Activated T-cell treated with anti-CD3 and anti-CD28 coated beads, Interleukin-2, amount 50 U/mL, for 48 hours (primary cell): ENCODE data around the gene SMG5.
A peak's percentile ranks its signal among the peaks of the same experiment; 100 is the strongest.
"Not testable (repeated sequence)": the region's sequence is repeated elsewhere in the genome, so short reads cannot be mapped to it uniquely, and the experiment has no call there.

ENCODE experiments used
- DNase-seq, 2 experiments: peaks; one replicate each; pipeline ENCODE4 v3.0.0-alpha.2; 2020

Gene SMG5

DNA sequence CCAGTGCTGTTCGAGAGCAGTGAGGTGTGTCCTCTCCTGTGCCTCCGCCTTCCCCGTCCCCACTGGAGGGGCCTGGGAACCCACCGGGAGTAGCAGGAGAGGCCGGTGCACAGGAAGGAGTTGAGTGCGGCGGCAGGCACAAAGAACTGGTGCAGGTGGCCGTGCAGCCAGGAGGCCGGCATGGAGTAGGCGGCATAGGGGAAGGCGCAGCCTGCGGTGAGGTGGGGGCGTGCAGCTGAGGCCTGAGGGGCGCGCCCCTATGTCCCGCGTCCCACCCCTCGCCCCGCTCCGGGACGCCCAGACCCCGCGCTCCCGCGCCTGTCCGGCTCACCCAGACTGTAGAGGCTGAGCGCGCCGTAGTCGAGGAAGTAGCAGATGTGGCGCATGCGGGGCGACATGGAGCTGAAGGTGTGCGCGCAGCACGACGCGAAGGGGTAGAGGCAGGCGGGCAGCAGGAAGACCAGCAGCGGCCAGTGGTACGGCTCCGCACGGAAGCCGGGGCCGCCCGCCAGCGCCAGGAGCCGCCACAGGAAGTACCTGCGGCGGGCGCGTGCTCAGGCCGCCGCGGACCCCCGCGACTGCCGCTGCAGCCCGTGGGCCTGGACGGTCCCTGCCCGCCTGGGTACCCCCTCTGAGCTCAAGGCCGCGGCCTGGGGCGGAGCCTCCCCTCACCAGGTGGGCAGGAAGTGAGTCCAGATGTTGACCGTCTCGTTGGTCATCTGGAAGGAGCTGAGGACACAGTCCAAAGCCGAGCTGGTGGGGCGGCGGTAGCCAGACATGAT lies 37.0 kb downstream of the SMG5 start:
- DNase-seq, result peak; percentile 52 to 64

DNA sequence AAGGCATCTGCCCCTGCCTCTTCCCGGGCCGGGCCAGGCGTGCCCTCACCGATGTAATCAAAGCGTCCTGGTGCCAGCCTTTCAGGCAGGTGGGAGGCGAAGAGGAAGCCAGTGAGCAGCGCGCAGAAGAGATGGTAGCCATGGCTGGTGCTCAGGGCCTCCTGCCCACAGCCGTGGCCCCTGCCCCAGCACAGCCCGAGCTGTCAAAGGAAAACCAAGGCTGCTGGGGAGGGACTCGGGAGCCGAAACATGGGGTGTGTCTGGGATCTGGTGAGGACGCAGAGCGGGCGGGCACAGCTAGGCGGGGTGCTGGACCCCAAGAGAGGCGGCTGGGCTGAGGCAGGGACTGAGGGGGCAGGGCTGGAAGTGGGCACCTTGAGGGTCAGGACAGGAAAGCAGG lies 37.9 kb downstream of the SMG5 start:
- no peak for DNase-seq

GRCh38 chr1:156244126-156244525 lies 38.5 kb downstream of the SMG5 start:
- no peak for DNase-seq

DNA sequence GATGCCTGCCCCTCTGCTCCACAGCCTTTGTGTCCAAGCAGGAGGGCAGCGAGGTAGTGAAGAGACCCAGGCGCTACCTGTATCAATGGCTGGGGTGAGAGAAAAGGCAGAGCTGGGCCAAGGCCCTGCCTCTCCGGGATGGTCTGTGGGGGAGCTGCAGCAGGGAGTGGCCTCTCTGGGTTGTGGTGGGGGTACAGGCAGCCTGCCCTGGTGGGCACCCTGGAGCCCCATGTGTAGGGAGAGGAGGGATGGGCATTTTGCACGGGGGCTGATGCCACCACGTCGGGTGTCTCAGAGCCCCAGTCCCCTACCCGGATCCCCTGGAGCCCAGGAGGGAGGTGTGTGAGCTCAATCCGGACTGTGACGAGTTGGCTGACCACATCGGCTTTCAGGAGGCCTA lies 39.9 kb downstream of the SMG5 start:
- DNase-seq, result no peak

DNA sequence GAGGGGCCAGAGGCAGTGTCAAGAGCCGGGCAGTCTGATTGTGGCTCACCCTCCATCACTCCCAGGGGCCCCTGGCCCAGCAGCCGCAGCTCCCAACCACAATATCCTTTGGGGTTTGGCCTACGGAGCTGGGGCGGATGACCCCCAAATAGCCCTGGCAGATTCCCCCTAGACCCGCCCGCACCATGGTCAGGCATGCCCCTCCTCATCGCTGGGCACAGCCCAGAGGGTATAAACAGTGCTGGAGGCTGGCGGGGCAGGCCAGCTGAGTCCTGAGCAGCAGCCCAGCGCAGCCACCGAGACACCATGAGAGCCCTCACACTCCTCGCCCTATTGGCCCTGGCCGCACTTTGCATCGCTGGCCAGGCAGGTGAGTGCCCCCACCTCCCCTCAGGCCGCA lies 40.7 kb downstream of the SMG5 start, which contains the start of gene BGLAP:
BGLAP (plus strand) TSS at position 259 of the 400 bp plus-strand sequence; CDS start at position 307, 48 bp downstream.
- DNase-seq, result no peak

GRCh38 chr1:156241311-156241811 lies 41.3 kb downstream of the SMG5 start:
- DNase-seq, result no peak

- no peak for DNase-seq
Observed at GRCh38 chr1:156238248-156238647, 44.4 kb downstream of the SMG5 start.

GRCh38 chr1:156236164-156236563 lies 46.5 kb downstream of the SMG5 start:
- DNase-seq, result no peak

- no peak for DNase-seq
Observed at GRCh38 chr1:156233426-156234127, 49.0 kb downstream of the SMG5 start.

GRCh38 chr1:156232201-156232894 lies 50.3 kb downstream of the SMG5 start:
- no peak for DNase-seq

DNA sequence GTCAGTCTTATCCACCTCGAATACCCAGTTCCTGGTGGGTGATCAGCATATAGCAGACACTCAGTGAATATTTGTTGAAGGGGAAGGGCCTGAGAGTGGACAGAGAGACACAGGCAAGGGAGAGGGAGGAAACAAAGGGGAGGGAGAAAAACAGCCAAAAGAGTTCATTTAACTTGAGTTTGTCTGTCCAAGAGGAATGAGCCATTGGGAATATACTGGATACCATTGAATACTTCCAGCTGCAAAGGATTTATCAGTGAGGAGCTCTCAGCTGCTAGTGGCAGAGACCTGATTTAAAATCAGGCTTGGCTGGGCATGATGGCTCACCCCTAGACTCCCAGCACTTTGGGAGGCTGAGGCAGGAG lies 52.2 kb downstream of the SMG5 start:
- no peak for DNase-seq

GRCh38 chr1:156229809-156230472 lies 52.7 kb downstream of the SMG5 start:
- DNase-seq, result no peak

GRCh38 chr1:156228501-156228900 lies 54.1 kb downstream of the SMG5 start:
- DNase-seq, result no peak

DNA sequence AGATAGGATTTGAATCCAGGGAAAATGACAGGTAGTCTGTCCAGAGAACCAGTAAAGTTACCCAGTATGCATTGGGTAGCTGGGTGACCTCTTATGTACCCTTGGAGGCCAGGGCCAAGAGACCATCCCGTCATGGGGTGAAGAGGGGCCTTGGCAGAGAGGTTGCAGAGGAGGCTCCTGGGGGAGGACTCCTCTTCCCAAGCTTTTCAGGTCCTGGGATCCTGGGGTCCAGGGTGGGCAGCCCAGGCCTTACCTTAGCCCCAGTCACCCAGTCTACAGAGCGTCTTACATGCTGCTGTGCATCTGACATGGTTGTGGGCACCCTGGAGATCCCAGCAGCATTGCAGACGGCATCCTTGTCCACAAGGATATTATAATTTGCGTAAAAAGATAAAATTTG lies 55.8 kb downstream of the SMG5 start:
- DNase-seq, result no peak

DNA sequence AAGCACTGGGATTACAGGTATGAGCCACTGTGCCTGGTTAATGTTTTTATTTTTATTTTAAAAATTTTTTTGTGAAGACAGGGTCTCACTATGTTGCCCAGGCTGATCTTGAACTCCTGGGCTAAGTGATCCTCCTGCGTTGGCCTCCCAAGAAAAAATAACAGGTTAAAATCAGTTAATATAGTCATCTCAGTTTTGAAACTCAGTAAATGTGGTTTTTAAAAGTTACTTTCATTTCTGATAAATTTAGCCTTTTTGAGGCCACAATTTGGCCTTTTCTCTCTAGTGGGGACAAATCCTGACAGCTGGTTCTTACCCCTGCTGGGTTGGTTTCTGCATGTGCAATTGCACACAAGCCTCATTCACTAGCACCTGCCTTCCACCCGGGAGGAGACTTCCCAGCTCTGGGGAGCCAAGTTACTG lies 56.5 kb downstream of the SMG5 start:
- DNase-seq, result peak in 1 of 2 experiments; percentile 53

DNA sequence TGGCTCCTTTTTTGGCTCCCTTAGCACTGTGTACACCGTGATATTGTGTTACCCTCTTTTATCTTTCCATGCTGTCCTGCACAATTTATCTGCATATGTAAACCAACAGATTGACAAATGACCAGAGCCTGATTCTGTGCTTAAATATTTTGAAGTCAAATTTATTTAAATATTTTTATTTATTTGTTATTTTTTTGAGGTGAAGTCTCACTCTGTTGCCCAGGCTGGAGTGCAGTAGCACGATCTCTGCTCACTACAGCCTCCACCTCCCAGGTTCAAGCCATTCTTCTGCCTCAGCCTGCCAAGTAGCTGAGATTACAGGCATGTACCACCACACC lies 57.0 kb downstream of the SMG5 start:
- DNase-seq, result no peak

DNA sequence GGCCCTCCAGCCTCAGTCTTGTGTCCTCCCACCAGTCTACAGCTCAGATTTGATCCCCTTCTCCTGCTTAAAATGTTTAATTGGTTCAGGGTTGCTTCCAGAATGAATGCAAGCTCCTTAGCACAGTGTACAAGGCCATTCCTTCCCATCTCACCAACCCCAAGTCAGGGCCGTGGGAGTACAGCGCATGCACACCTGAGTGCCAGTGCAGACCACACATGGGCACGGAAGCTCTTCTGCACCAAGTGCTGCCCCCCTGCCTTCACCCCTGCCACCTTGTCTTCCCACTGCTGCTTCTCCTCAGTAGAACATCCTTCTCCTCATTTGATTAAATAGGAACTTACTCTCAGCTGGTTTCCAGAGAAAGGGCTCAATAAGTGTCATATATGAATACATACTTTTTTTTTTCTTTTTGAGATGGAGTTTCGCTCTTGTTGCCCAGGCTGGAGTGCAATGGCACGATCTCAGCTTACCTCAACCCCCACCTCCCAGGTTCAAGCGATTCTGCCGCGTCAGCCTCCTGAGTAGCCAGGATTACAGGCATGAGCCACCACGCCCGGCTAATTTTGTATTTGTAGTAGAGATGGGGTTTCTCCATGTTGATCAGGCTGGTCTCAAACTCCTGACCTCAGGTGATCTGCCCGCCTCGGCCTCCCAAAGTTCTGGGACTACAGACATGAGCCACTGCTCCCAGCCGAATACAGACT lies 60.5 kb downstream of the SMG5 start:
- DNase-seq, result peak in 1 of 2 experiments; percentile 57

GRCh38 chr1:156220226-156220625 lies 62.4 kb downstream of the SMG5 start:
- DNase-seq, result no peak

DNA sequence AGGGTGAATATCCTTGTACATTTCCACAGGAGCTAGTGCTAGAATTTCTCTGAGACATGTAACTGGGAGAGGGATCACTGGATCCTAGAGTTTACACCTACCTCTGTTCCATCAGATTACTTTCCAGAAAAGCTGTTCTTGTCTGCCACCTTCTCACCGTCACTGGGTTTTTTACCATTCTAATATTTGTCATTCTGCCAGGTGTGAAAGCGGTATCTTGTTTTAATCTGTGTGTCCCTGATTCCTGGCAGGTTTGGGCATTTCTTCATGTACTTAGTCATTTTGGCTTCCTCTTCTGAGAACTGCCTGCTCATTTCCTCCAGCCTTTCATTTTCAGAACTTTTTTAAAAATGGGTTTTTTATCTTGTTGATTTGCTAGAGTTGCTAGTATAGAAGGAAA lies 64.8 kb downstream of the SMG5 start:
- no peak for DNase-seq

DNA sequence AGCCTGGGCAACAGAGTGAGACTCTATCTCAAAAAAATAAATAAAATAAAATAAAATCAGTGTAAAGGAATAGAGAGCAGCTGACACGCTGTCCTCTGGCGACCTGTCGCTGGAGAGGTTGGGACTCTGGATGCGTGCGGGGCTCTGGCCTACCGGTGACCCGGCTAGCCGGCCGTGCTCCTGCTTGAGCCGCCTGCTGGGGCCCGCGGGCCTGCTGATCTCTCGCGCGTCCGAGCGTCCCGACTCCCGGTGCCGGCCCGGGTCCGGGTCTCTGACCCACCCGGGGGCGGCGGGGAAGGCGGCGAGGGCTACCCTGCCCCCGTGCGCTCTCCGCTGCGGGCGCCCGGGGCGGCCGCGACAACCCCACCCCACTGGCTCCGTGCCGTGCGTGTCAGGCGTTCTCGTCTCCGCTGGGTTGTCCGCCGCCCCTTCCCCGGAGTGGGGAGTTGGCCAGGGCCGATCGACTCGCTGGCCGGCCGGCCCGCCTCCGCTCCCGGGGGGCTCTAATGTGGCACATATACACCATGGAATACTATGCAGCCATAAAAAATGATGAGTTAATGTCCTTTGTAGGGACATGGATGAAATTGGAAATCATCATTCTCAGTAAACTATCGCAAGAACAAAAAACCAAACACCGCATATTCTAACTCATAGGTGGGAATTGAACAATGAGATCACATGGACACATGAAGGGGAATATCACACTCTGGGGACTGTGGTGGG lies 66.1 kb downstream of the SMG5 start:
- DNase-seq, result not testable (repeated sequence)

GRCh38 chr1:156214024-156214748 lies 68.4 kb downstream of the SMG5 start:
- peak; percentile 68 to 70 for DNase-seq
